GM12892 (cell line): ENCODE data around the gene HOGA1.

Source experiments
- POLR2A ChIP-seq: IDR thresholded peaks from 2 replicates; pipeline ENCODE4 v1.6.1; 2011; ENCODE audit warnings: low read depth, low read length, control low read depth
- TAF1 ChIP-seq: IDR thresholded peaks from 2 replicates; pipeline ENCODE4 v1.6.1; 2011; ENCODE audit warnings: low read depth, mild to moderate bottlenecking, control low read depth, low read length, borderline replicate concordance

GRCh38 chr10:97549587-97550322 is 34.4 kb upstream of the HOGA1 start:
- TF ChIP-seq POLR2A = no peak
- TF ChIP-seq TAF1 = no peak
